Esophagus muscularis mucosa (tissue), 4 donors: ENCODE data around the gene LDB1.

Source experiments
- CTCF ChIP-seq, 3 experiments: fragments of 200-600 bp in 2 of 3; fragments of 450-650 bp in 1 of 3; sonication (generic) in 2 of 3; IDR thresholded peaks; one replicate each; pipeline ENCODE4 v1.5.1; 2017 to 2019; ENCODE audit warnings: antibody characterized with exemption in 3 of 3, mild to moderate bottlenecking in 2 of 3, moderate library complexity in 1 of 3
- EP300 ChIP-seq: sonication (generic); formaldehyde crosslinking; IDR thresholded peaks from one replicate; pipeline ENCODE4 v1.6.1; 2017; ENCODE audit warnings: antibody characterized with exemption
- POLR2A ChIP-seq: fragments of 450-650 bp; IDR thresholded peaks from one replicate; pipeline ENCODE4 v1.6.1; 2017; ENCODE audit warnings: antibody characterized with exemption, moderate library complexity, mild to moderate bottlenecking, low read depth
- POLR2AphosphoS5 ChIP-seq, 2 donors: sonication (generic); formaldehyde crosslinking; IDR thresholded peaks; one replicate each; pipeline ENCODE4 v1.6.1; 2017; ENCODE audit warnings: antibody characterized with exemption in 2 of 2

DNA sequence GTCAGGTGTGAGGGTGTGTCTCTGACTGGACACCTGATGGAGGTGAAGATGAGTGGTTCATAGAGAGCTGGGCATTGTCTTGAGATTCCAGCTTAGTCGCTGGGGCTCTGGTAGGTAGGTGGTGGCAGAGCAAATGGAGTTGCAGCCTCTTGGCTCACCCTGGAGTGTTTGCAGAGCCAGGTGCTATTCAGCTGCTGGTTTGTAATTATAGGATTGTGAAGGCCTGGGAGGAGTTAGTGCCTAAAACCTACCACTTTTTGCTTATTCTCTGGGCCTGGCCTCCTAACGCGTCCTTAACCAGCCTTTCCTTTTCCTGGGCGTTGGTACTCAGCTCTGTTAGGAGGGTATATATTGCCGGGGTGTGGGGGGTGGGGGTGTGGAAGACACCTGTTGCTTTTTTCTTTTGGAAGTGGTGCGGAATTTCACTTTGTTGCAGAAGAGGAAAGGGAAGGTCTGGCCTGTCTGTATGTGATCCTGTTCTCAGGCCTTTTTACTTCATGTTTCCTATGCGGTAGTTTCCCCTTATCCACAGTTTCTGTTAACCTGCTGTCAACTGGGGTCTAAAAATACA, 15.9 kb upstream of the LDB1 start:
- TF ChIP-seq POLR2AphosphoS5 (IDR thresholded peaks at IDR 0.05): no peak
- no peak for TF ChIP-seq POLR2A
- TF ChIP-seq CTCF (IDR thresholded peaks at IDR 0.05): no peak
- no peak for TF ChIP-seq EP300
